ENCODE results near the gene C1orf87.
"Not testable (repeated sequence)": the region's sequence is repeated elsewhere in the genome, so short reads cannot be mapped to it uniquely, and the experiment has no call there.

The C1orf87 gene

DNA sequence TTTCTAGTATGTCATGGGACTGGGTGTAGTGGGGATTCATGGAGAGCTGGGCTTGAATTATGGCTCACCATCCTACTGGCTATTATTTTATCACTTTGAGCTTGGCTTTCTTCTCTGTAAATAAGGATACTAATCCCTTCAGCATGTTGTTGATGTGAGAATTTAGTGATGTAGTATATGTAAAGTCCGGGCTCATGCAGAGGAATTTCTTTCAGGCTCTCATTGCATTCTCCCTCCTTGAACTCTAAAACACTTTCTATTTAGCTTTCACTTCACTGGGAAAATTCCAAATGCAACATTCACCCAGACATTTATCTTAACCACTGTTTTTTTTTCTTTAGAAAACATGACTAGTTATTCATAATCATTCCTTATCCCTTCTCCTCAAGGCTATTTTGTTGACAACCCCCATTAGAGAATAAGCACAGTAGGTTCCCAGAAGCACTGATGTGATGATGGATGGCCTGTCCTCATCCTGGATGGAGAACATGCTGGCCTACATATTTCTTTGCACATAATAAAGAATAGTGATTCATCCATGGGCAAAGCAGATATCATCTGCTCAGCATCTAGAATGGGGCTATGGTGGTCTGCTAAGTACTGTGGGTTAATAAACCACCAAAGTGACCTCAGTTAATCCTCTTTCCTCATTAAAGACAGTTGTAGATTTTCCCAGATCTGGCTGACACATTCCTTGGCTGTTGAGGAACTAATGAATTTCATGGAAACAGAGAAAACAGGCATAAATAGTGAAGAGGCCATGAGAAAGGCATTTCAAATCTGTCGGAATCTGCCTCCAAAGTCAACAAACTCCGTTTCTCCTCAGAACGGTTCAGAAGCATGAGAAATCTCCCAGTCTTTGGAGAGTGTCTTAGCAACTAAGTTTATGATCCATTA, 79.0 kb downstream of the C1orf87 start:
- DNase-seq (ENCODE audit: low spot score): no peak

DNA sequence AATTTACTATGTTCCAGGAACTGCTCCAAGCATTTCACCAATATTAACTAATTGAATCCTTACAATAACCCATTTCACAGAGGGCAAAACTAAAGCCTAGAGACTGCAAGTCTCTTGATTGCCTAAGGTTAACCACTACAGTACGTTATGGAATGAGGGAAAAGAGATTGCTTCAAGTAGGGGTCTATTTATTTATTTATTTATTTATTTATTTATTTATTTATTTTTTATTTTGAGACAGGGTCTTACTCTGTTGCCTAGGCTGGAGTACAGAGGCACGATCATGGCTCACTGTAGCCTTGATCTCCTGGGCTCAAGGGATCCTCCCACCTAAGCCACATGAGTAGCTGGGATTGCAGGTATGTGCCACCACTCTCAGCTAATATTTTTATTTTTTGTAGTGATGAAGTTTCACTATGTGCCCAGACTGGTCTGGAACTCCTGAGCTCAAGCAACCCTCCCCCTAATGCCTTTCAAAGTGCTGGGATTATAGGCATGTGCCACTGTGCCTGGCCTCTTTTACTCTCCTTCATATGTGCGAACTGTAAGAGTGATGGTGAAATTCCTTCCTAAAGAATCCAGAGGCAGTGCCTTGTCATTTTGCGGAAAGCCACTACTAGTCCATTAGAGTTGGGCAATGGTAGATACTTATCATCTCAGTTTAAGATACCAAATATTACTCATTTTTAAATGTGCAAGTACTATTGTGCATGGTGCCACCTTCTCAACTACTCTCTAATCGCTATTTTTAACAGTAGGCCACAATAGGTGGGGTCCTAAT, 81.3 kb downstream of the C1orf87 start:
- DNase-seq (ENCODE audit: low spot score): no peak

DNA sequence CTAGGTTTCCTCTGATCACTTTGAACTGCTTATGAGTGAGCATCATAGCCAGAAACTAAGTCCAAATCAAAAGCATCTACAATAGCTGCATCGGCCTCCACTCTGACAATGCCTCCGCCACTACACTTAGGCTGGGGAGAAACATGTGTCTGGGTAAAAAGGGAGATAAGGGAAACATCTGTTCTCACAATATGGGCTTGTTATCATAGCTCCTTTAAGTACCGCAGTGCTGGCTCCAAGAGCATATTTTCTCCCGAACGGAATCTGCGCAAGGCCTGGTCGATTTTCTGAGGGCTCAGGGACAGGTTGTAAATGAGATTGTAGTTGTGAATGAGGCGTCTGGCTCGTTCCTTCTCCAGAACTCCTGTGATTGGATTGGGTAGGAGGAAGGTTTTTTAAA, 83.1 kb downstream of the C1orf87 start:
- no peak for DNase-seq (ENCODE audit: low spot score)

DNA sequence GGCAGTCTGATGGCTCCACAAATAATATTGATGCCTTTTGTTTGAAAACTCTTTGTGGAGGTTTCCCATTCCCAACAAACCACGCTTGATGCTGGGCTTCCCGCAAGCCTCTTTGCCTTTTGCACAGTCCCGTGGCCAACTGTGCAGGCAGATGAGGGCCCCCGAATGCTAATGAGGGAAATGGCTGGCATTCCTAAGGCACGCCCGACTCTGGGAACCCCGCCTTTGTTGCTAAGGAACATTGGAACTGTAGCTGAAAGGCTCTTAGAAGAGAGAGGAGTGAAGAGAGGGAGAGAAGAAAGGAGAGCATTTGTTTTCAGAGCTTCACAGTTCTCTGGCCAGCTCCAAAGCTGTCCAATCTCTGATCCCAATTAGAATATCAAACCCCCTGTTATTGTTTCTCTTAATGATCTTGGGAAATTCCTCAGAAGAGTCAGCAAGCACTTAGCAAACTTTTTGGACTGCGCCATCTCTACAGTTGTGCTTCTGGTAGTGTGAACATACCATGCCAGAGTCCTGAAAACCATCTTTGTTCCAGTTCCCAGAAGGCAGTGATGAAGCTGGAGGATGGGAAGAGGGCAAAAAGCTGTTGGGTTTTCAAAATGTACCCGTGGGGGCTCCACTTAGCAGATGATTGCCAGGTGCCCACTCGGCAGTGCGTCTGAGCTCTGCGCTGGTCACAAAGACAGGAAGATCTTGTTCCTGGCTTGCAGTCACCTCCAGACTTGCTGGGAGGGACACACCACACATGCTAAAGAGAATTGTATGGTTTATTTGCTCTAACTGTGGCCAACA, 86.9 kb downstream of the C1orf87 start:
- DNase-seq (ENCODE audit: low spot score): no peak

DNA sequence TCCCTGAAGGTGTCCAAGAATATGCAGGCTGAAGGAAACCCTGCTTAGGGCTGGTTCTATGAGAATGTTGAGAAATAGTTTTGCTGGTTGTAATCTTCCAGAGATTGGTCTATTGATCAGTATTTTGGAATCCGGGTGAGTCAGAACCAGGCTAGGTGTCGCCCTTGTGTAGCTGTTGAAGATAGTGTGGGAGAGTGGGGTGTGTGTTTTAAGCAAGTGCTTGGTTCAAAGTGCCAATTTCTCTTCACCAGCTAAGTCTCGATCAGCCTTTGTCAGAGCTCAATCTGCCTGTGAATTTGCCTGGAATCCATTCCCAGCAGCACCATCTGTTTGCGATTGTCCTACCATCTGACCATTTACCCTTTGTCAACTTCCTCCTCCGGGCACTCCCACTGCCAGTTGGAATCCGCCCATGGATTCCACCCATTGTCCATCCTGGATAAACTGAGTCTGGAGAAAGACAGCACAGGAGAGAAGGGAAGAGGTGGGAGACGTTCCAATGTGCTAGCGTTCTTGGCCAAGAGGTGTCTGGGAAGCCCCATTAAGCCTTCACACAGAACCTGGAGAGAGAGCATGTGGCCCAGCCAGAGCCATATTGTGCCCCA, 87.6 kb downstream of the C1orf87 start:
- DNase-seq (ENCODE audit: low spot score): no peak

DNA sequence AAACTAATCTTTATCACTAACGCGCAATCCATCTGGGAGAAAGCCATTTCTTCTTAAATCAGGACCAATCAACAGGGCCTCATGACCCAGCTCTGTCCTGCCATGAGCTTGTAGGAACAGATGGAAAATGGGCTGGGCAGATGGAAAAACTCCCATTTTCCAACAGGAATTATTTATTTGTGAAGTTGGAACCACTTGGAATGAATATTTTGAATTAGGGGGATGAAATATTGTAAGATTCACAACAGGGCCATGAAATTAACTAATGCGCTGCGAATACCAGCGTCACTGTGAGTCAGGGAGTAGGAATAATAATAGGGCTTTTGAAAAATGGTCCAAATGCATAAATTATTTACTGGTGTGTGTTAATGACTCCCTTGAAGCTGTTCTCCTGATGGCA, 93.9 kb downstream of the C1orf87 start:
- no peak for DNase-seq (ENCODE audit: low spot score)

DNA sequence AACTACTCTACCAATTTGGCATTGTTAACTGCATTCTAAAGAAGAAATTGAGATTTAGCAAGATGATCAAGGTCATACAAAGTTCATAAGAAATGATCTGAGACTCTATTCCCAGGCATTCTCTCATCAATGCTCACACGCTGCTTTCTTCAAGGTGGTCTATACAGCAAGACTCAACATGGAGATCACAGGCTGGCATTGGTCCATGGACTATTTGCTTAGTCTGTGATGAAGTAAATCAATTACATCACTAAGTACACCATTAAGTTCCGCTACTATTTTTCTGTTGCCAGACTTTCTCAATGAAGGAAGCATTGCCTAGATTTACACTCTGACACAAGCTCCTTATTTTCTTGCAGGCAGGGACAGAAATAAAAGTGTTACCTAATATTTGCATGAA, 95.1 kb downstream of the C1orf87 start:
- DNase-seq (ENCODE audit: low spot score): no peak

DNA sequence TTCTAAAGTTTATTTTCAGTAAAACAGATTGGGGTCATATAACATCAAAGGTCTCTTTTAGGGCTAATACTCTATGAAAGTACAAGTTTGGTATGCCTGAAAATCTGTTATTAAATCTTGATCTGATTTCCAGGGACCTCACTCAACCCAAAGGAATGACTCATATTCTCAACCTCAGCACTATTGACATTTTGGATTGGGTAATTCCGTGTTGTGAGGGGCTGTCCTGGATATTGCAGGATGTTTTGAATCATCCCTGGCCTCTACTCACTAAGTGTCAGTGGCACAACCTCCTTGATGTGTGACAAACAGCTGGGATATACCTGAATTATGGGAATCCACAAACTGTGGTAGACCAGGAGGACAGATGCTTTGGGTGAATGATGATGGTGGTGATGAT, 95.5 kb downstream of the C1orf87 start:
- no peak for DNase-seq (ENCODE audit: low spot score)

DNA sequence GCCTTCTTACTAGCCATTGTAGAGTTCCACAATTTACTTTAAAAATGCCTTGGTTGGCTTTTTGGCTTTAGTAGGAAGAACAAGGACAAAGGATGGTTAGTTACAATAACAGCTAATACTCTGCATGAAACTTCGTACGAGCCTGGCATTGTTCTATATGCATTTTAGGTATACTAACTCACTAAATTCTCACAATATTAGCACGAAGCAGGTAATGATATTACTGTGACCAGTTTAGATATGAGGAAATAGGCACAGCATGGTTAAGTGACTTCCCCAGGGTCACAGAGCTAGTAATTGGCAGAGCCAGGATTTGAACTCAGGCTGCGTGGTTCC, 96.5 kb downstream of the C1orf87 start:
- no peak for DNase-seq (ENCODE audit: low spot score)

DNA sequence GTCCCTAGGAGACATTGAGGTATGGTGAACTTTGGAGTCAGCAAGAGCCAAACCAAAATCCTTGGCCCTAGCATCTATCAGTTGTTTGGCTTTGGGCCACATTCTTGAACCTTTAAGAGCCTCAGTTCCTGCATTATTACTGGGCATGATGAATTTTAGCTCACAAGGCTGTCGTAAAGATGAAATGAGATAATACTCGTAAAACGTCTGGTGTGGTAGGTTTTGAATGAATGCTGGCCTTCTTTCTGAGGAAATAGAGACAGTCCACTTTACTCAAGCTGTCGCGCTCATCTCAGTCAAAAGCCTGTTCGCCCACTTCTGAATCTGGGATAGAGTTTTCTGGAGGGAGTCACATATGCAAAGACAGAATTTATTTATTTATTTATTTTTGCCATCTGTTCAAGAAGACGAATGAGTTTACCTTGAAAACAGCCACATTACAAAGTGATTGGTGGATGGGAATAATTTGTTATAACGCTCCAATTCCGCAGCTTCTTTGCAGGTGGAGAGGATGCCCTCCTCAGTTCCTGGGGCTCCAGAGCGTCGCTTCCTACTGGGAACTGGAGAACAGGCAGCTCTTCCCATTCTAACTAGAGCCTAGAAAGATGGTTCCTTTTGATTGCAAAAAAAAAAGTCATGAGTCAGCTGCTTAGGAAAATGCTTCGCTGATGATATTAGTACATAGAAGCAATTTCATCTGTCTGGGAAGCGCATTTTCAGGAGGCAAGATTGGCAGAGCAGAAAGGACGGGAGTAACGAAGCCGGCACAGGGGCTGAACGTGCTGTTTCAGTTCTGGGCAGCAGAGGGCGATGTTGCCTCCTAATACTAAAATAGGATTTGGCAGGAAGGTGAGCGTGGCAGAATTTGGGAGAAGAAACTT, 97.1 kb downstream of the C1orf87 start:
- DNase-seq (ENCODE audit: low spot score): peak; percentile 28

DNA sequence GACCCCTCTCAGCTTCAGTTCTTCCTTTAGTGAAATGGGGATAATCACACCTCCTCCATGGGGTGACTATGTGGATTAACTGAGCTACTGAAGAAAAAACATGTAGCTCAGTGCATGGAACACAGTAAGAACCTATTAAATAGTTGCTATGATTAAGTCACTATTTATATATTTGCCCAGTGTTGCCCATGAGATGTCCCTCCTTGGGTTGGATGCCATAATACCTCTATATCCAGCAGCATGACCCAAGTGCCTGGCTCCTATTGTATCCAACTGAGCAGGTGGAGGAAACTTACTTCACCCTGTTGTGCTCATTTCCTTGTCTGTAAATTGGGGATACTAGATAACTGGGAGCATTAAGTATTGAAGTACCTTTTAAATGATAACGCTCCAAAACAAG, 99.9 kb downstream of the C1orf87 start:
- DNase-seq (ENCODE audit: low spot score): no peak

DNA sequence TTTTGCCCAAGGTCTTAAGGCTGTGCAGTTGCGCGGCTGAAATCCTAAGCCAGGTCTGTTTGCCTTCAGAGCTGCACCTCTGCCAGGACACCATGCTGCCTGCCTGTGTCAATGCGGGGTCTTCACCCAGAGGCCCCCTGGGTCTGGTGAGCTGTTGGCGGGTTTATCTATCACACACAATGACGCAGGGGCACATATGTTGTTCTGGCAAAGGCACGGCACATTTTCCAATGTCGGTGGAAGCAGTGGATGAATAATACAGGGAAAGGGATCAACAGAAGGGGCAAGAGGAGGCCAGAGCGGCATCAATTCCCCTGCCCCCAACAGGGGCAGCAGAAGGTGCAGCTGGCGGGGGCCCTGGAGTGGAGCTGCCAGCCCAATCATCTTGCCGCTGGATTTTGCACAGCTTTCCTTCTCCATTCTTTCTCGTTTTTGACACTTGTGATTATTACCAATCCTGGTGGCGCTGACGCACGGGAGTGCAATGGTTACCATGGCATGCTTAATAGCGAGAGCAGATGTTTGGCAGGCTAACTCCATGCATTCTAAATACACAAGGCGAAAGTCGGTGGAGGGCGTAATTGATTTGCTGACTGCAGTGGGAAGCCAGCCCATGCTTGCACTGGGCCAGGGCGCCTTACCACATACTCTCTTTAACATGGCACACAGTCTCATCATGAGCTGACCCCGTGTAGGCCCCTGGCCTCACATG, 101.2 kb downstream of the C1orf87 start:
- no peak for DNase-seq (ENCODE audit: low spot score)

DNA sequence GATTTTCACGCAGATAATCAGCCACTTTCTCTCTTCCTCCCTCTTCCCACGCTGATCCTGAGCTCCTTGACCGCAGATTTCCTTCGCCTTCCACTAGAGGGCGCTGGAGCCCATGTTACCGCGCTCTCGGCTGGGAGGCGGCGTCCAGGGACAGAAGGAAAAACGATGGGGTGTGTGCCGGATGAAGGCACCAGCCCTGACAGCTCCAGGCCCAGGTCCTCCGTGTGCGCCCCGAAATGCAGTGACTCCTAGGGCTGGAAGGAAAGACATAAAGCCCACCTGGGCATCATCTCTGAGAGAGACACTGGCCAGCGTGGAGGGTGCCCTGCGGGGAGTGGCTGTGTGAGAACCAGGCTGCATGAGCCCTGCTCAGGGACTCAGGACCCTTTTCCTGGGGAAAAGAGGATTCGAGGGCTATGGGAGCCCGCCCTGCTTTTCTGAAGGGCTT, 102.1 kb downstream of the C1orf87 start:
- peak; percentile 32 for DNase-seq (ENCODE audit: low spot score)

DNA sequence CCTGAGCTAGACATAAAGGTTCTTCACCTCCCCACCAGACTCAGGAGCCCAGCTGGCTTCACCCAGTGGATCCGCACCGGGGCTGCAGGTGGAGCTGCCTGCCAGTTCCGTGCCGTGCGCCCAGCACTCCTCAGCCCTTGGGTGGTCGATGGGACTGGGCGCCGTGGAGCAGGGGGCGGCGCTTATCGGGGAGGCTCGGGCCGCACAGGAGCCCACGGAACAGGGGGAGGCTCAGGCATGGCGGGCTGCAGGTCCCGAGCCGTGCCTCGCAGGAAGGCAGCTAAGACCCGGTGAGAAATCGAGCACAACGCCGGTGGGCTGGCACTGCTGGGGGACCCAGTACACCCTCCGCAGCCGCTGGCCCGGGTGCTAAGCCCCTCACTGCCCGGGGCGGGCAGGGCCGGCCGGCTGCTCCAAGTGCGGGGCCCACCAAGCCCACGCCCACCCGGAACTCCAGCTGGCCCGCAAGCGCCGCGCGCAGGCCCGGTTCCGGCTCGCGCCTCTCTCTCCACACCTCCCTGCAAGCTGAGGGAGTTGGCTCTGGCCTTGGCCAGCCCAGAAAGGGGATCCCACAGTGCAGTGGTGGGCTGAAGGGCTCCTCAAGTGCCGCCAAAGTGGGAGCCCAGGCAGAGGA, 103.9 kb downstream of the C1orf87 start:
- not testable (repeated sequence) for DNase-seq (ENCODE audit: low spot score)

DNA sequence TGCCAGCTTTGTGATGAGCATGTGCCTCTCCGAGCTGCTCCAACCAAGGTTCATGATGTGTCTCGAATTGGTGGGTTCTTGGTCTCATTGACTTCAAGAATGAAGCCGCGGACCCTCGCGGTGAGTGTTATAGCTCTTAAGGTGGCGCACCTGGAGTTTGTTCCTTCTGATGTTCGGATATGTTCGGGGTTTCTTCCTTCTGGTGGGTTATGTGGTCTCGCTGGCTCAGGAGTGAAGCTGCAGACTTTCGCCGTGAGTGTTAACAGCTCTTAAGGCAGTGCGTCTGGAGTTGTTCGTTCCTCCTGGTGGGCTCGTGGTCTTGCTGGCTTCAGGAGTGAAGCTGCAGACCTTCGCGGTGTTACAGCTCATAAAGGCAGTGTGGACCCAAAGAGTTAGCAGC, 104.8 kb downstream of the C1orf87 start:
- DNase-seq (ENCODE audit: low spot score): not testable (repeated sequence)

DNA sequence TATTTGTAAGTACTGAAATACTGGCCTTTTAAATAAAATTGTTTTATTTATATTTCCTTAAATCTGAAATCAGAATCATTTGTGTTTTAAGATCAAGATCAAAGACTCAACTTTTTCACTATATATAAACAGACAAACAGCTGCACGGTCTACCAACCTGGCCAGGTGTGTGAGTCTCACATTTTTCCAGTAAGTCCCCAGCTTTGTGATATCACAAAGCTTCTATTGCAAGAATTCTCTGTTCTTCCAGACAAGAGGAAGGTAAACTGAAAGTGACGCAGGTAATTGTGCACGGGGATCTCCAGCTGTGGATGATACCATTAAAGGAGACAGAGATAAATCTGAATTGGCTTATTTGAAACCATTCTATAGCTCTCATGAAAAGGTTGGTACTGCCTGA, 105.8 kb downstream of the C1orf87 start:
- DNase-seq (ENCODE audit: low spot score): no peak

DNA sequence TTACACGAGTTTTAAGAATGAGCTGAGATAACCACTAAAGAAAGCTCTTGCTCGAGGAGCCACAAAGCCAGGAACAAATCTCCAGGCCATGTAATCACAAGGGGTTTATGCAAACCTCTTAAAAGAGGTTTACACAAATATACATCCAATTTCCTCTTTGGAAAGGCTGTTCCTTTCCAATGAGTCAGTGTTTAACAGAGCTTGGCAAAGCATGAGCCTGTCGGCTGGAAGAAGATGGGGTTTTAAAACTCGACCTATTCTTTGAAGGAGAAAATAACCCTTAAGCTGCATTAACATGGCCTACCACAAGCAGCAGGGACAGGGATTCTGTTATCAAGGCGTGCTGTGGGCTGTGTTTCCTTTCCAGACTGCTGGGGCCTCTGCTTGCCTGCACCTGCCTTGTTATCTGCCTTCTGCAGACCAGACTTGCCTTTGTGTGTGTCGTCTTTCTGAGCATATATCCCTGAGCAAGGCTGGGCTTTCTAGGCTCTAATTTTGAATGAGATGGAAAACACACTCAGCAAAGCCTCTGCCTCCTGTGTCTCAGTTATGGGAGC, 106.4 kb downstream of the C1orf87 start:
- no peak for DNase-seq (ENCODE audit: low spot score)

DNA sequence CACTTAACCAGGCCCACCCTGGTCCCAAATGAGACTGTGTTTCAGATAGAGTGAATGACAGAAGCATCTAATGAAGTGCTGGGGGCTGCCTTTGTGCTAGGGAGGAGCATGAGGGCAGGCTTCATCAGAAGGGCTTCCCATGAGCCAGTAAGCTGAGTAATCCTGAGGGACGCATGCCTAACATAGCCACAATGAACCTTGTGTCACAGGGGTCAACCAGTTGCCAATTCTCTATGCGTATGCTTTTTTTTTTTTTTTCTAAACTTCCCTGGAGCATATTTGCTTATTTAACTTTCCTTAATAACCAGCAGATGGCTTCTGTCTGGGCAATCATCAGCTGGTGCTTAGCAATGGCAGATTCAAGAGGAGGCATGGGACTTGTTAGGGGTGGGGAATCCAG, 121.5 kb downstream of the C1orf87 start:
- no peak for DNase-seq (ENCODE audit: low spot score)

DNA sequence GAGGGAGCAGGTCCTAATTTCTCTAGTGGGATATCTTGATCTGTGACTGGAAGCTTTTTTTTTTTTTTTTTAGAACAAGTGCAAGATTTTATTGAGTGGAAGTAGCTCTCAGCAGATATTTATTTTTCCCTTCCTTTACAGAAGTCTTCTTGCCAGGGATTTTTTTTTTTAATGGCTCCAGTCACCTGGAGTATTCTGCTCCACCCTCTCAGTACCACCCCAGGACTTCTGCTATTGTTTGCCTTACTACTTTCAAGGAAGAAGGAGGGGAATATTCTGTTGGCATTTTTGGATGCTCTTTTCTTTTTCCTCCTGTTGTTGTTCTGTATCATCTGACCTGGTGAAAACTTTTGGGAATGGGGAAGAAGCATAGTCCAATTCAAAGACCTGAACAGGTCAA, 123.9 kb downstream of the C1orf87 start:
- no peak for DNase-seq (ENCODE audit: low spot score)

DNA sequence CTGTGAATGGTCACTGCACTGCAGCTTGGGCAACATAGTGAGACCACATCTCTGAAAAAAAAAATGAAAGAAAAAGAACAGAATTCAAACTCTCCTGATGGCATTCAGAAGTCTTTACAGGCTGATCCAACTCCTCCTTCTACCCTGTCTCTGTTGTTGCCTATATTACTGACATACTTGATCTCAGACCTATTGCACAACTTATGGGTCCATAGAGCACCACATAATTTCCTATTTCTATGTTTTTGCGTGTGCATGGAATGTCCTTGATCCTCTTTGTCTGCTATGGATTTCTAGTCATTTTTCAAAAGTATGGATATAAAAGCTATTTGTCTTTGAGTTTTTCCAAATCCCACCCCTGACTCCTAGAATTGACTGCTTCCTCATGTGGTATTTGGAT, 124.6 kb downstream of the C1orf87 start:
- no peak for DNase-seq (ENCODE audit: low spot score)

Data from CD4-positive, alpha-beta T cell treated with Interleukin-2 at 100 ng/mL for 4 hours (primary cell).